HEK293 (cell line): ENCODE results near the gene STAC2.

ENCODE experiments used
- CTCF ChIA-PET: fragments of 350-600 bp; formaldehyde crosslinking; extraction: SDS; loops from one replicate; lab custom pipeline; 2021; ENCODE audit warnings: antibody characterized with exemption; lab: Yijun Ruan, JAX
- POLR2A ChIA-PET: fragments of 300-600 bp; formaldehyde crosslinking; extraction: SDS; loops from one replicate; lab custom pipeline; 2020; ENCODE audit warnings: antibody characterized with exemption, inconsistent platforms; lab: Yijun Ruan, JAX
- H3K27ac ChIP-seq: fragments of 200-500 bp; sonication (Bioruptor generic); 2 replicates; pipeline ENCODE4 v1.5.1; 2014; ENCODE audit warnings: low read depth, low read length, control low read depth, inconsistent platforms; ENCODE audit errors: extremely low read depth
- H3K36me3 ChIP-seq, 2 experiments: fragments of 200-500 bp in 1 of 2; sonication (Bioruptor generic) in 1 of 2; 1 replicate in 1 of 2; 2 replicates in 1 of 2; pipeline ENCODE4 v1.5.1; 2014 to 2017; ENCODE audit warnings: inconsistent platforms in 2 of 2, low read length in 2 of 2; ENCODE audit not compliant: control insufficient read depth in 2 of 2, insufficient read depth in 1 of 2
- H3K4me1 ChIP-seq: fragments of 200-500 bp; sonication (Bioruptor generic); 2 replicates; pipeline ENCODE4 v1.5.1; 2014; ENCODE audit warnings: mild to moderate bottlenecking, low read length, inconsistent platforms; ENCODE audit not compliant: control insufficient read depth, insufficient read depth
- H3K4me3 ChIP-seq: 2 replicates; pipeline ENCODE4 v1.5.1; 2011; ENCODE audit warnings: low read depth, mild to moderate bottlenecking, control low read depth, low read length, moderate library complexity
- H3K9me3 ChIP-seq: fragments of 200-500 bp; sonication (Bioruptor generic); 2 replicates; pipeline ENCODE4 v1.5.1; 2014; ENCODE audit warnings: low read depth, low read length, inconsistent platforms; ENCODE audit not compliant: control insufficient read depth, insufficient read depth
- FEZF1 ChIP-seq: fragments of 450-650 bp; formaldehyde crosslinking; IDR thresholded peaks from 2 replicates; pipeline ENCODE4 v1.5.1; 2016; ENCODE audit warnings: missing biosample characterization, missing genetic modification characterization
- GLI4 ChIP-seq: fragments of 450-650 bp; formaldehyde crosslinking; IDR thresholded peaks from 2 replicates; pipeline ENCODE4 v1.5.1; 2016; ENCODE audit warnings: missing biosample characterization, missing genetic modification characterization
- GLIS1 ChIP-seq: fragments of 450-650 bp; formaldehyde crosslinking; IDR thresholded peaks from 2 replicates; pipeline ENCODE4 v1.5.1; 2016; ENCODE audit warnings: missing biosample characterization, missing genetic modification characterization
- KLF1 ChIP-seq: fragments of 450-650 bp; formaldehyde crosslinking; IDR thresholded peaks from 2 replicates; pipeline ENCODE4 v1.5.1; 2016; ENCODE audit warnings: missing biosample characterization, missing genetic modification characterization
- KLF10 ChIP-seq: fragments of 450-650 bp; IDR thresholded peaks from 2 replicates; pipeline ENCODE4 v1.5.1; 2018; ENCODE audit warnings: missing biosample characterization, mild to moderate bottlenecking, missing genetic modification characterization
- SCRT2 ChIP-seq: fragments of 450-650 bp; formaldehyde crosslinking; IDR thresholded peaks from 2 replicates; pipeline ENCODE4 v1.5.1; 2016; ENCODE audit warnings: missing biosample characterization, missing genetic modification characterization
- SP3 ChIP-seq: fragments of 450-650 bp; formaldehyde crosslinking; IDR thresholded peaks from 2 replicates; pipeline ENCODE4 v1.5.1; 2016; ENCODE audit warnings: missing biosample characterization, missing genetic modification characterization
- ZEB2 ChIP-seq: fragments of 450-650 bp; formaldehyde crosslinking; IDR thresholded peaks from 2 replicates; pipeline ENCODE4 v1.5.1; 2016; ENCODE audit warnings: missing biosample characterization, missing genetic modification characterization
- ZFHX2 ChIP-seq: fragments of 450-650 bp; formaldehyde crosslinking; conservative IDR thresholded peaks from 2 replicates; pipeline ENCODE4 v1.5.1; 2016; ENCODE audit warnings: missing biosample characterization, missing genetic modification characterization
- ZFP37 ChIP-seq: fragments of 450-650 bp; formaldehyde crosslinking; IDR thresholded peaks from 2 replicates; pipeline ENCODE4 v1.5.1; 2016; ENCODE audit warnings: missing biosample characterization, missing genetic modification characterization
- ZNF121 ChIP-seq: fragments of 450-650 bp; formaldehyde crosslinking; IDR thresholded peaks from 2 replicates; pipeline ENCODE4 v1.5.1; 2016; ENCODE audit warnings: missing biosample characterization, missing genetic modification characterization
- ZNF140 ChIP-seq: fragments of 450-650 bp; formaldehyde crosslinking; IDR thresholded peaks from 2 replicates; pipeline ENCODE4 v1.5.1; 2016; ENCODE audit warnings: missing biosample characterization, missing genetic modification characterization
- ZNF175 ChIP-seq: fragments of 450-650 bp; formaldehyde crosslinking; IDR thresholded peaks from 2 replicates; pipeline ENCODE4 v1.5.1; 2016; ENCODE audit warnings: missing biosample characterization, missing genetic modification characterization
- ZNF2 ChIP-seq: fragments of 450-650 bp; formaldehyde crosslinking; IDR thresholded peaks from 2 replicates; pipeline ENCODE4 v1.5.1; 2016; ENCODE audit warnings: missing biosample characterization, missing genetic modification characterization
- ZNF292 ChIP-seq: fragments of 450-650 bp; formaldehyde crosslinking; IDR thresholded peaks from 2 replicates; pipeline ENCODE4 v1.5.1; 2016; ENCODE audit warnings: low read depth, missing biosample characterization, missing genetic modification characterization, borderline replicate concordance
- ZNF354C ChIP-seq: fragments of 450-650 bp; formaldehyde crosslinking; IDR thresholded peaks from 2 replicates; pipeline ENCODE4 v1.5.1; 2016; ENCODE audit warnings: missing biosample characterization, missing genetic modification characterization, low read depth, borderline replicate concordance
- ZNF473 ChIP-seq: fragments of 450-650 bp; formaldehyde crosslinking; IDR thresholded peaks from 2 replicates; pipeline ENCODE4 v1.5.1; 2017; ENCODE audit warnings: missing biosample characterization, missing genetic modification characterization
- ZNF571 ChIP-seq: fragments of 450-650 bp; formaldehyde crosslinking; IDR thresholded peaks from 2 replicates; pipeline ENCODE4 v1.5.0; 2017; ENCODE audit warnings: missing biosample characterization, missing genetic modification characterization
- ZNF600 ChIP-seq: fragments of 450-650 bp; formaldehyde crosslinking; IDR thresholded peaks from 2 replicates; pipeline ENCODE4 v1.5.1; 2016; ENCODE audit warnings: missing biosample characterization, missing genetic modification characterization
- ZNF654 ChIP-seq: fragments of 450-650 bp; formaldehyde crosslinking; IDR thresholded peaks from 2 replicates; pipeline ENCODE4 v1.5.1; 2016; ENCODE audit warnings: low read depth, missing biosample characterization, missing genetic modification characterization
- ZNF768 ChIP-seq: fragments of 450-650 bp; formaldehyde crosslinking; IDR thresholded peaks from 2 replicates; pipeline ENCODE4 v1.5.1; 2018; ENCODE audit warnings: missing biosample characterization, mild to moderate bottlenecking, missing genetic modification characterization
- ZNF785 ChIP-seq: fragments of 450-650 bp; formaldehyde crosslinking; IDR thresholded peaks from 2 replicates; pipeline ENCODE4 v1.5.1; 2016; ENCODE audit warnings: missing biosample characterization, missing genetic modification characterization
- ZNF837 ChIP-seq: fragments of 450-650 bp; formaldehyde crosslinking; IDR thresholded peaks from 2 replicates; pipeline ENCODE4 v1.5.1; 2016; ENCODE audit warnings: missing biosample characterization, missing genetic modification characterization
- TF ChIP-seq, protein P1 (sequence below): fragments of 450-650 bp; formaldehyde crosslinking; IDR thresholded peaks from 2 replicates; pipeline ENCODE4 v1.5.1; 2017; ENCODE audit warnings: missing biosample characterization, missing genetic modification characterization
- TF ChIP-seq, protein P2 (sequence below): fragments of 450-650 bp; formaldehyde crosslinking; IDR thresholded peaks from 2 replicates; pipeline ENCODE4 v1.5.1; 2016; ENCODE audit warnings: missing biosample characterization, missing genetic modification characterization, borderline replicate concordance
- TF ChIP-seq, protein P3 (sequence below): fragments of 450-650 bp; formaldehyde crosslinking; IDR thresholded peaks from 2 replicates; pipeline ENCODE4 v1.5.1; 2016; ENCODE audit warnings: missing biosample characterization, missing genetic modification characterization
- TF ChIP-seq, protein P4 (sequence below): fragments of 450-650 bp; formaldehyde crosslinking; IDR thresholded peaks from 2 replicates; pipeline ENCODE4 v1.5.1; 2016; ENCODE audit warnings: missing biosample characterization, missing genetic modification characterization
- TF ChIP-seq, protein P5 (sequence below): fragments of 450-650 bp; formaldehyde crosslinking; IDR thresholded peaks from 2 replicates; pipeline ENCODE4 v1.5.1; 2016; ENCODE audit warnings: missing biosample characterization, missing genetic modification characterization, borderline replicate concordance

STAC2 gene

DNA sequence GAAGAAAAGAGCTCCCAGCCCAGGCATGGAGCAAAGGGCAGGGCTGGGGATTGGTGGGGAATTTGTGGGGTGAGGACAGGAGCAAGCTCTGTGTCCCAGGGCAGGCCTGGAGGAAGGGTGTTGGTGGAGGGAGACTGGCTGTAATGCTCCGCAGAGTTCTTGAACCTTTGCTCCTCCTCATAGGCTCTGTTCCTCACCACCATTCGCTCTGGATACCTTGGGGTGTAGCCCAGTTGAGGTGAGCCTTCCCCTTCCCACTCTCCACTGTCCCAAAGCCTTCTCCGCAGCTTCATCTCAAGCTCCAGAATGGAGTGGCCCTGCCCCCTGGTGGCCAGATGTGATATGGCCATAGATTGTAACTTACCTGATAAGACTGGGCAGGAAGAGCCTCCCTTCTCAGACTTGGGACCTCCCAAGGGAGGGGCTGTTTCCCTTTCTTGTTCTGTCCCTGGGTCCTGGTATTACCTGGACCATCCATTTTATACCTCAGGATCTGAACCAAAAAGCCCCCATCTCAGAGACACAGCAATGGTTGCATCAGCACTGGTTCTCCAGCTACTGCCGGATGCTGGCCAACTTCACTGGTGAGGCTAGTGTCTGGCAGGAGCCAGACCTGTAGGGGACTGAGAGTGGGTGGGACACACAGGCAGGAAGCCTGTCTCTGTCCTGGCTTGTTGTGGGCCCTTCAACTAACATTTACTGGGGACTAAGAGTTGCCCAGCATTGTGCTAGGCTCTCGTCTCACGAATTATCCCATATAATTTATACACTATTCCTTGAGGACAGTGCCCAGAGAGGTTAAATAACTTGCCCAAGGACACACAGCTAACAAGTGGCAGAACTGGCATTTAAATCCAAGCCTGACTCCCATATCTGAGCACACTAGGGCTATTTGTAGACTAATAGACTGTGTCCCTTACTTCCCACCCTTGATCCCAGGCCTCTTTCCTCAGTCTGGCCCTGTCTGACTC is 19.1 kb upstream of the STAC2 start:
- H3K36me3 ChIP-seq: no peaks in the 10 kb centered on the region
- ChIA-PET CTCF (interaction anchor here (0.6 to 20.9 kb wide), 50 partner anchors 8 to 1416 kb away, joined by 3 to 733 read pairs (median 4); partner anchors contain the start of genes ARL5C, FBXL20, RPL19 and STAC2), POLR2A (interaction anchor here (0.5 to 6.6 kb wide), 11 partner anchors 9 to 206 kb away, joined by 3 to 72 read pairs (median 3); partner anchors contain the start of genes FBXL20, MED1, RPL19 and STAC2)
- no peak overlapping the region for H3K4me3 ChIP-seq
- no peak overlapping the region for H3K27ac ChIP-seq
- no peaks in the 10 kb centered on the region for H3K9me3 ChIP-seq
- H3K4me1 ChIP-seq: no peaks in the 10 kb centered on the region; the same call in 1 of the 2 replicates
- TF ChIP-seq ZNF121 (tag by site-specific recombination): no peak
- 0 out of 2 replicates have a peak, but pooled peaks have one; percentile 42 for TF ChIP-seq SCRT2 (tag by site-specific recombination)
- TF ChIP-seq ZNF292 (tag by site-specific recombination): no peak
- TF ChIP-seq ZNF140 (tag by site-specific recombination): no peak
- peak; percentile 90 for TF ChIP-seq ZNF654
- TF ChIP-seq ZNF2: 0 out of 2 replicates have a peak, but pooled peaks have one; percentile 42
- no peak for TF ChIP-seq ZNF837 (tag by site-specific recombination)
- peak; percentile 30; the same call in 1 of the 2 replicates for TF ChIP-seq ZNF600 (tag by site-specific recombination)
- TF ChIP-seq, protein P1, sequence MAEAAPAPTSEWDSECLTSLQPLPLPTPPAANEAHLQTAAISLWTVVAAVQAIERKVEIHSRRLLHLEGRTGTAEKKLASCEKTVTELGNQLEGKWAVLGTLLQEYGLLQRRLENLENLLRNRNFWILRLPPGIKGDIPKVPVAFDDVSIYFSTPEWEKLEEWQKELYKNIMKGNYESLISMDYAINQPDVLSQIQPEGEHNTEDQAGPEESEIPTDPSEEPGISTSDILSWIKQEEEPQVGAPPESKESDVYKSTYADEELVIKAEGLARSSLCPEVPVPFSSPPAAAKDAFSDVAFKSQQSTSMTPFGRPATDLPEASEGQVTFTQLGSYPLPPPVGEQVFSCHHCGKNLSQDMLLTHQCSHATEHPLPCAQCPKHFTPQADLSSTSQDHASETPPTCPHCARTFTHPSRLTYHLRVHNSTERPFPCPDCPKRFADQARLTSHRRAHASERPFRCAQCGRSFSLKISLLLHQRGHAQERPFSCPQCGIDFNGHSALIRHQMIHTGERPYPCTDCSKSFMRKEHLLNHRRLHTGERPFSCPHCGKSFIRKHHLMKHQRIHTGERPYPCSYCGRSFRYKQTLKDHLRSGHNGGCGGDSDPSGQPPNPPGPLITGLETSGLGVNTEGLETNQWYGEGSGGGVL: no peak
- TF ChIP-seq ZNF768 (tag by site-specific recombination): peak; percentile 89
- TF ChIP-seq, protein P2, sequence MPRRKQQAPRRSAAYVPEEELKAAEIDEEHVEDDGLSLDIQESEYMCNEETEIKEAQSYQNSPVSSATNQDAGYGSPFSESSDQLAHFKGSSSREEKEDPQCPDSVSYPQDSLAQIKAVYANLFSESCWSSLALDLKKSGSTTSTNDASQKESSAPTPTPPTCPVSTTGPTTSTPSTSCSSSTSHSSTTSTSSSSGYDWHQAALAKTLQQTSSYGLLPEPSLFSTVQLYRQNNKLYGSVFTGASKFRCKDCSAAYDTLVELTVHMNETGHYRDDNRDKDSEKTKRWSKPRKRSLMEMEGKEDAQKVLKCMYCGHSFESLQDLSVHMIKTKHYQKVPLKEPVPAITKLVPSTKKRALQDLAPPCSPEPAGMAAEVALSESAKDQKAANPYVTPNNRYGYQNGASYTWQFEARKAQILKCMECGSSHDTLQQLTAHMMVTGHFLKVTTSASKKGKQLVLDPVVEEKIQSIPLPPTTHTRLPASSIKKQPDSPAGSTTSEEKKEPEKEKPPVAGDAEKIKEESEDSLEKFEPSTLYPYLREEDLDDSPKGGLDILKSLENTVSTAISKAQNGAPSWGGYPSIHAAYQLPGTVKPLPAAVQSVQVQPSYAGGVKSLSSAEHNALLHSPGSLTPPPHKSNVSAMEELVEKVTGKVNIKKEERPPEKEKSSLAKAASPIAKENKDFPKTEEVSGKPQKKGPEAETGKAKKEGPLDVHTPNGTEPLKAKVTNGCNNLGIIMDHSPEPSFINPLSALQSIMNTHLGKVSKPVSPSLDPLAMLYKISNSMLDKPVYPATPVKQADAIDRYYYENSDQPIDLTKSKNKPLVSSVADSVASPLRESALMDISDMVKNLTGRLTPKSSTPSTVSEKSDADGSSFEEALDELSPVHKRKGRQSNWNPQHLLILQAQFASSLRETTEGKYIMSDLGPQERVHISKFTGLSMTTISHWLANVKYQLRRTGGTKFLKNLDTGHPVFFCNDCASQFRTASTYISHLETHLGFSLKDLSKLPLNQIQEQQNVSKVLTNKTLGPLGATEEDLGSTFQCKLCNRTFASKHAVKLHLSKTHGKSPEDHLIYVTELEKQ (tag by site-specific recombination): no peak
- TF ChIP-seq ZNF175 (tag by site-specific recombination): no peak
- no peak for TF ChIP-seq ZNF354C (tag by site-specific recombination)
- no peak for TF ChIP-seq KLF1 (tag by site-specific recombination)
- TF ChIP-seq KLF10 (tag by site-specific recombination): no peak
- no peak for TF ChIP-seq FEZF1 (tag by site-specific recombination)
- TF ChIP-seq, protein P3, sequence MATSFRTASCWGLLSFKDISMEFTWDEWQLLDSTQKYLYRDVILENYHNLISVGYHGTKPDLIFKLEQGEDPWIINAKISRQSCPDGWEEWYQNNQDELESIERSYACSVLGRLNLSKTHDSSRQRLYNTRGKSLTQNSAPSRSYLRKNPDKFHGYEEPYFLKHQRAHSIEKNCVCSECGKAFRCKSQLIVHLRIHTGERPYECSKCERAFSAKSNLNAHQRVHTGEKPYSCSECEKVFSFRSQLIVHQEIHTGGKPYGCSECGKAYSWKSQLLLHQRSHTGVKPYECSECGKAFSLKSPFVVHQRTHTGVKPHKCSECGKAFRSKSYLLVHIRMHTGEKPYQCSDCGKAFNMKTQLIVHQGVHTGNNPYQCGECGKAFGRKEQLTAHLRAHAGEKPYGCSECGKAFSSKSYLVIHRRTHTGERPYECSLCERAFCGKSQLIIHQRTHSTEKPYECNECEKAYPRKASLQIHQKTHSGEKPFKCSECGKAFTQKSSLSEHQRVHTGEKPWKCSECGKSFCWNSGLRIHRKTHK: no peak
- TF ChIP-seq, protein P4, sequence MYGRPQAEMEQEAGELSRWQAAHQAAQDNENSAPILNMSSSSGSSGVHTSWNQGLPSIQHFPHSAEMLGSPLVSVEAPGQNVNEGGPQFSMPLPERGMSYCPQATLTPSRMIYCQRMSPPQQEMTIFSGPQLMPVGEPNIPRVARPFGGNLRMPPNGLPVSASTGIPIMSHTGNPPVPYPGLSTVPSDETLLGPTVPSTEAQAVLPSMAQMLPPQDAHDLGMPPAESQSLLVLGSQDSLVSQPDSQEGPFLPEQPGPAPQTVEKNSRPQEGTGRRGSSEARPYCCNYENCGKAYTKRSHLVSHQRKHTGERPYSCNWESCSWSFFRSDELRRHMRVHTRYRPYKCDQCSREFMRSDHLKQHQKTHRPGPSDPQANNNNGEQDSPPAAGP (tag by site-specific recombination): no peak
- TF ChIP-seq ZFHX2: no peak; the same call in 1 of the 2 replicates
- 0 out of 2 replicates have a peak, but pooled peaks have one; percentile 15 for TF ChIP-seq SP3 (tag by site-specific recombination)
- 0 out of 2 replicates have a peak, but pooled peaks have one; percentile 8 for TF ChIP-seq GLIS1 (tag by site-specific recombination)
- TF ChIP-seq GLI4 (tag by site-specific recombination): no peak
- no peak for TF ChIP-seq ZNF473 (tag by site-specific recombination)
- TF ChIP-seq, protein P5, sequence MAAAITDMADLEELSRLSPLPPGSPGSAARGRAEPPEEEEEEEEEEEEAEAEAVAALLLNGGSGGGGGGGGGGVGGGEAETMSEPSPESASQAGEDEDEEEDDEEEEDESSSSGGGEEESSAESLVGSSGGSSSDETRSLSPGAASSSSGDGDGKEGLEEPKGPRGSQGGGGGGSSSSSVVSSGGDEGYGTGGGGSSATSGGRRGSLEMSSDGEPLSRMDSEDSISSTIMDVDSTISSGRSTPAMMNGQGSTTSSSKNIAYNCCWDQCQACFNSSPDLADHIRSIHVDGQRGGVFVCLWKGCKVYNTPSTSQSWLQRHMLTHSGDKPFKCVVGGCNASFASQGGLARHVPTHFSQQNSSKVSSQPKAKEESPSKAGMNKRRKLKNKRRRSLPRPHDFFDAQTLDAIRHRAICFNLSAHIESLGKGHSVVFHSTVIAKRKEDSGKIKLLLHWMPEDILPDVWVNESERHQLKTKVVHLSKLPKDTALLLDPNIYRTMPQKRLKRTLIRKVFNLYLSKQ (tag by site-specific recombination): no peak
- no peak for TF ChIP-seq ZFP37 (tag by site-specific recombination)
- no peak for TF ChIP-seq ZNF785
- no peak for TF ChIP-seq ZNF571
- TF ChIP-seq ZEB2 (tag by site-specific recombination): 0 out of 2 replicates have a peak, but pooled peaks have one; percentile 51
